Retinal pigment epithelial cell (primary cell): Measurements from ENCODE around the gene MCFD2.
"Not testable (repeated sequence)": the region's sequence is repeated elsewhere in the genome, so short reads cannot be mapped to it uniquely, and the experiment has no call there.

ENCODE experiments used
- DNase-seq: peaks from one replicate; pipeline ENCODE4 v3.0.0-alpha.2; 2010; ENCODE audit warnings: low read depth
- H3K4me3 ChIP-seq: 2 replicates; pipeline ENCODE4 v1.5.1; 2011; ENCODE audit warnings: mild to moderate bottlenecking, low read length, control low read depth, moderate library complexity
- TF ChIP-seq, protein P1 (sequence below): conservative IDR thresholded peaks from 2 replicates; pipeline ENCODE4 v1.5.1; 2011; ENCODE audit warnings: low read depth, low read length, control low read depth, inconsistent platforms

The MCFD2 gene

DNA sequence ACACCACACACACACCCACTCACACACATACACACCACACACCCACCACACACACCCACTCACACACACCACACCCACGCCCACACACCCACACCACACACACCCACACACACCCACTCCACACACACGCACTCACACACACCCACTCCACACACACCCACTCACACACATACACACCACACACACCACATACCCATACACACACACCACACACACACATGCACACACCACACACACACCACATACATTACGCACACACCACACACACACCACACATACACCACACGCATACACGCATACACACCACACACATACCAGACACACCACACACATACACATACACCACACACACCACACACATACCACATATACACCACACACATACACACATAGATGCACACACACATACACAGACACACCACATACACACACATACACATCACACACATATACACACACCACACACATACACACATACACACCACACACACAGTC lies 37.9 kb downstream of the MCFD2 start:
- TF ChIP-seq, protein P1, sequence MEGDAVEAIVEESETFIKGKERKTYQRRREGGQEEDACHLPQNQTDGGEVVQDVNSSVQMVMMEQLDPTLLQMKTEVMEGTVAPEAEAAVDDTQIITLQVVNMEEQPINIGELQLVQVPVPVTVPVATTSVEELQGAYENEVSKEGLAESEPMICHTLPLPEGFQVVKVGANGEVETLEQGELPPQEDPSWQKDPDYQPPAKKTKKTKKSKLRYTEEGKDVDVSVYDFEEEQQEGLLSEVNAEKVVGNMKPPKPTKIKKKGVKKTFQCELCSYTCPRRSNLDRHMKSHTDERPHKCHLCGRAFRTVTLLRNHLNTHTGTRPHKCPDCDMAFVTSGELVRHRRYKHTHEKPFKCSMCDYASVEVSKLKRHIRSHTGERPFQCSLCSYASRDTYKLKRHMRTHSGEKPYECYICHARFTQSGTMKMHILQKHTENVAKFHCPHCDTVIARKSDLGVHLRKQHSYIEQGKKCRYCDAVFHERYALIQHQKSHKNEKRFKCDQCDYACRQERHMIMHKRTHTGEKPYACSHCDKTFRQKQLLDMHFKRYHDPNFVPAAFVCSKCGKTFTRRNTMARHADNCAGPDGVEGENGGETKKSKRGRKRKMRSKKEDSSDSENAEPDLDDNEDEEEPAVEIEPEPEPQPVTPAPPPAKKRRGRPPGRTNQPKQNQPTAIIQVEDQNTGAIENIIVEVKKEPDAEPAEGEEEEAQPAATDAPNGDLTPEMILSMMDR = no peak
- no peak for DNase-seq
- no peak overlapping the region for H3K4me3 ChIP-seq

DNA sequence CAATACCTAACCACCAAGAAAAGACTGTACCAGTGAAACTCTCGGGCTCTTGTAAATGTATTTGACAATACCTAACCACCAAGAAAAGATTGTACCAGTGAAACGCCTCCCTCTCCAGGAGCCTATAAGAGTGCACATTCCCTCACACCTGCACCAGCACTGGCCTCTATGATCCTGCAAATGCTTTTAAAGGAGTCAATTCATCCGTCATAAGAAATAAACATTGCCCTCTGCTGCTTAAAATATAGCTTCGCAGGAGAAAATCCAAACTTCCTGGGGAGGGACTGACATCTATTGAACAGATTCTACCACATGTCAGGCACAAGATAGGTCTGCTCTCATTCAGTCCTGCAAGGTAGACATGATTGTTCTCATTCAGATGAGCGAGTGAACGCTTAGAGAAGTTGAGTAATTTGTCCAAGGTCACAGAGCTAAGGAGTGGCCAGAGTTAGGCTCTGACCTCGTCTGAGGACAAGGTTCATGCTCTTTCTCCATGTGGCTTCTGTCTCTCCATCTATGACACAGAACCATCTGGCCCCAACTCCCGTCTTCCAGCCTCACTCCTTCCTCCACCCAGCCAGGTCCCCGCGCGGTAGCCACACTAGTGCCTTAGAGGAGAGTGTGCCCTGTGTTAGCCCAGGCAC lies 38.7 kb downstream of the MCFD2 start:
- DNase-seq = peak; percentile 62
- H3K4me3 ChIP-seq = no peak overlapping the region
- TF ChIP-seq, protein P1 = peak; percentile 60

DNA sequence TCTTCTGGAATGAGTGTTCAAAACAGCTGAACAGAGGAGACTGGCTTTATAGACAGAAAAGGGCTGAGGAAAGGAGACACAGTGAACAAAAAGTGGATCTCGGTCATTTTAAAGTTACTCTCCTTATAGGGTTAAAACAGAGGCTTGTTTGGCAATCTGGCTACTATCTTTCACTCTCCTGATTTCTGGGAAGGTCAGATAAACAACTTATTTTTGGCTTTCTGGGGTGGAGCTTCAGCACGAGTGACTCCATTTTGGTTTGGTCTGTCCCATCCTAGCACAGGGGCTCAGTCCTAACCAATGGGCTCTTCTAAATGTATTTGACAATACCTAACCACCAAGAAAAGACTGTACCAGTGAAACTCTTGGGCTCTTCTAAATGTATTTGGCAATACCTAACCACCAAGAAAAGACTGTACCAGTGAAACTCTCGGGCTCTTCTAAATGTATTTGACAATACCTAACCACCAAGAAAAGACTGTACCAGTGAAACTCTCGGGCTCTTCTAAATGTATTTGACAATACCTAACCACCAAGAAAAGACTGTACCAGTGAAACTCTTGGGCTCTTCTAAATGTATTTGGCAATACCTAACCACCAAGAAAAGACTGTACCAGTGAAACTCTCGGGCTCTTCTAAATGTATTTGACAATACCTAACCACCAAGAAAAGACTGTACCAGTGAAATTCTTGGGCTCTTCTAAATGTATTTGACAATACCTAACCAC lies 39.5 kb downstream of the MCFD2 start:
- H3K4me3 ChIP-seq, DNase-seq: not testable (repeated sequence)

DNA sequence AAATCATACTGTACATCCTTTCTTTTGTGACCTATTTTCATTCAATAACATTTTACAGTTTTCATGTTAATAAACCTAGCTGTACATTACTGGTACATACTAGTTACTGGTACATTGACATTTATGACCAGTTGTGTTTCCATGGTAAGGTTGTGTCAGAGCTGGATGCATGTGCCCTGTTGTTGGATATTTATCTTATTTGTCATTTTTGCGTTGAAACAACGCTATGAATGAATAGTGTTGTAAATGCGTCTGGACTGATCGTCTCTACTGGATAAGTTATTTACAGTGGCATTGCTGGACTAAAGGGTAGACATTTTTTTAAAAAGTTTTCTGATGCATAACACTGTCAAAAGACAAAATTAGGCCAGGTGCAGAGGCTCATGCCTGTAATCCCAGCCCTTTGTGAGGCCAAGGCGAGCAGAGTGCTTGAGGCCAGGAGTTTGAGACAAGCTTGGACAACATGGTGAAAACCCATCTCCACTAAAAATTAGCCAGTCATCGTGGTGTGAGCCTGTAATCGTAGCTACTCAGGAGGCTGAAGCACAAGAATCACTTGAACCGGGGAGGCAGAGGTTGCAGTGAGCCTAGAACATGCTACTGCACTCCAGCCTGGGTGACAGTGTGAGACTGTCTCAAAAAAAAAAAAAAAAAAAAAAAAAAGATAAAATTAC lies 40.2 kb downstream of the MCFD2 start:
- no peak for DNase-seq
- TF ChIP-seq, protein P1 = no peak
- no peak overlapping the region for H3K4me3 ChIP-seq

DNA sequence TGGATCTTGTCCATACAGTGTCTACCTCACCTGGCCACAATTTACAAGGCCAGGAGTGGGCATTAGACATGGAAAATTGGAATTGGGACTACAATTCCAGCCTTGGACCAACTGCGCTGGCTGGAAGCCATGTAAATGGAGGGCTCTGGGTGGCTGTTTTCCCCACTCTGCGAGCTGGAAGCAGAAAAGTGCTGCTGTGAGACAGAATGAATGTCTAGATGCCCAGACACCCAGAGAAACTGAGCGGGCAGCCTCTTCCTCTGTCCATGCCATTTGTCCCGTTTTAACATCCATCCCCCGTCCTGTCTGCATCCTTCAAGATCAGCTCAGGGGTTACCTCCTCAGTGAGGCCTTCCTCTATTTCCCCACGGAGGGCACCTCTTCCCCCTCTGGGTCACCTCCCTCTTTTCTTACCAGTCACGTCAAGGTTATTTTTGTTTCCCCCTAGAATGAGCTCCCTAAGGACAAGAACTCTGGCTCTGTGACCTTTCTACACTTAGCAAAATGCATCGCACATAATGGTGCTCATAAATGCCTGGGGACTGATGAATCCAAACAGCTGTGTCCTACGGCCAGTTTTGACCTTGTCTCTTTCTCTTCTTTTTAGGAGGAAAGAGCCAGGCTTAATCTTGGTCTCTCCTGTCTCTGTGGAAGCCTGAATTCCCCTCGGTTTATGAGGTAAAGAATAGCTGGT lies 41.2 kb downstream of the MCFD2 start:
- TF ChIP-seq, protein P1 = no peak
- no peak for DNase-seq
- no peak overlapping the region for H3K4me3 ChIP-seq

DNA sequence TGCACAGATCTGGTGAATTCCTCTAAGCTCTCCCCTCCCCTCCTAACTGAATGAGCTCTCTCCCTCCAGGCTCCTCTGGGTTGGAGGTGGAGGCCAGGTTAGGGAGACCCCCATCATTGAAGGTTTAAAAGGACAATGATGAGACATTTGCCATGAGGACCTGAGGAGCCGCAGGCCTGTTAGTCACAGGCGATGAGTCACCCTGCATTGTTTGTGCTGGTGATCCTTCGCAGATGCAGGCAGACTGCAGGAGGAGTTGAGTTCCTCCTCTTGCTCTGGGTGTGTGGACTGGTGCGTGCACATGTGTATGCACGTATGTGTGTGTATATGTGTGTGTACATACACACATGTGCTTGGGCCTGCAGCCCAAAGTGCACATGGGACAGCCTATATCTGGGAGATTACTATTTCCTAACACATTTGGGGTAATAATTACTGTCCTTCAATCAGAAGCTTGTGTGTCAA lies 42.0 kb downstream of the MCFD2 start:
- peak; percentile 93 for DNase-seq

More for the DNA sequence above, 42.0 kb downstream of the MCFD2 start:
- TF ChIP-seq, protein P1 = no peak
- H3K4me3 ChIP-seq = no peak overlapping the region
